Esophagus muscularis mucosa (tissue), 4 donors: ENCODE results near the gene XPA.

Source experiments
- EP300 ChIP-seq: sonication (generic); formaldehyde crosslinking; IDR thresholded peaks from one replicate; pipeline ENCODE4 v1.6.1; 2017; ENCODE audit warnings: antibody characterized with exemption
- POLR2A ChIP-seq: fragments of 450-650 bp; IDR thresholded peaks from one replicate; pipeline ENCODE4 v1.6.1; 2017; ENCODE audit warnings: antibody characterized with exemption, moderate library complexity, mild to moderate bottlenecking, low read depth
- POLR2AphosphoS5 ChIP-seq, 2 donors: sonication (generic); formaldehyde crosslinking; IDR thresholded peaks; one replicate each; pipeline ENCODE4 v1.6.1; 2017; ENCODE audit warnings: antibody characterized with exemption in 2 of 2
- TF ChIP-seq, protein P1 (sequence below), 3 experiments: fragments of 200-600 bp in 2 of 3; fragments of 450-650 bp in 1 of 3; sonication (generic) in 2 of 3; IDR thresholded peaks; one replicate each; pipeline ENCODE4 v1.5.1; 2017 to 2019; ENCODE audit warnings: antibody characterized with exemption in 3 of 3, mild to moderate bottlenecking in 2 of 3, moderate library complexity in 1 of 3

DNA sequence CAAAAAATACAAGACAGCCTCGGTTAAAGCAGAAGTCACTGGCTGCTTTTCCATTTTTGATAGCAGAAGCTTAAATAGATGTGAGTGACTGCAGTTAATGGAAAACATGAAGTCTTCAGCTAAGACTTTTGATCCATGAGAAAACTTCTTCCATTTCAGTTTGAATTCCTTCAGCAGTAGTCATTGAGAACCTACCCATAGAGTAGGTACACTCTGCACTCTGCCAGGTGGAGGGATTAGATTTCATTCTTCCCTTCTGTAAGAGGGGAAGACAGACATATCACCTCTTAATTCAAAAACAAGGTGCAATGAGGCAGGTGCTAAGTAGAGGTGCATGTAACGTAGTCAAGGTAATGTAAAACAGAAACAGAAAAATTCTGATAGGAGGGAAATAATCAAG lies 26.7 kb upstream of the XPA start:
- TF ChIP-seq POLR2A (no peak), POLR2AphosphoS5 (IDR thresholded peaks at IDR 0.05) (no peak), EP300 (no peak)
- TF ChIP-seq, protein P1, sequence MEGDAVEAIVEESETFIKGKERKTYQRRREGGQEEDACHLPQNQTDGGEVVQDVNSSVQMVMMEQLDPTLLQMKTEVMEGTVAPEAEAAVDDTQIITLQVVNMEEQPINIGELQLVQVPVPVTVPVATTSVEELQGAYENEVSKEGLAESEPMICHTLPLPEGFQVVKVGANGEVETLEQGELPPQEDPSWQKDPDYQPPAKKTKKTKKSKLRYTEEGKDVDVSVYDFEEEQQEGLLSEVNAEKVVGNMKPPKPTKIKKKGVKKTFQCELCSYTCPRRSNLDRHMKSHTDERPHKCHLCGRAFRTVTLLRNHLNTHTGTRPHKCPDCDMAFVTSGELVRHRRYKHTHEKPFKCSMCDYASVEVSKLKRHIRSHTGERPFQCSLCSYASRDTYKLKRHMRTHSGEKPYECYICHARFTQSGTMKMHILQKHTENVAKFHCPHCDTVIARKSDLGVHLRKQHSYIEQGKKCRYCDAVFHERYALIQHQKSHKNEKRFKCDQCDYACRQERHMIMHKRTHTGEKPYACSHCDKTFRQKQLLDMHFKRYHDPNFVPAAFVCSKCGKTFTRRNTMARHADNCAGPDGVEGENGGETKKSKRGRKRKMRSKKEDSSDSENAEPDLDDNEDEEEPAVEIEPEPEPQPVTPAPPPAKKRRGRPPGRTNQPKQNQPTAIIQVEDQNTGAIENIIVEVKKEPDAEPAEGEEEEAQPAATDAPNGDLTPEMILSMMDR (IDR thresholded peaks at IDR 0.05) = no peak
